Stimulated activated CD4-positive, alpha-beta T cell treated with anti-CD3 and anti-CD28 coated beads, Interleukin-1b, Interleukin-23, amount 100 ng/mL, for 4 hours (primary cell): ENCODE results near the gene KDM8.
"Not testable (repeated sequence)": the region's sequence is repeated elsewhere in the genome, so short reads cannot be mapped to it uniquely, and the experiment has no call there.

Experiments
- DNase-seq, 2 donors: peaks; one replicate each; pipeline ENCODE4 v3.0.0-alpha.2; 2020; ENCODE audit warnings: low read depth in 2 of 2

The KDM8 gene

DNA sequence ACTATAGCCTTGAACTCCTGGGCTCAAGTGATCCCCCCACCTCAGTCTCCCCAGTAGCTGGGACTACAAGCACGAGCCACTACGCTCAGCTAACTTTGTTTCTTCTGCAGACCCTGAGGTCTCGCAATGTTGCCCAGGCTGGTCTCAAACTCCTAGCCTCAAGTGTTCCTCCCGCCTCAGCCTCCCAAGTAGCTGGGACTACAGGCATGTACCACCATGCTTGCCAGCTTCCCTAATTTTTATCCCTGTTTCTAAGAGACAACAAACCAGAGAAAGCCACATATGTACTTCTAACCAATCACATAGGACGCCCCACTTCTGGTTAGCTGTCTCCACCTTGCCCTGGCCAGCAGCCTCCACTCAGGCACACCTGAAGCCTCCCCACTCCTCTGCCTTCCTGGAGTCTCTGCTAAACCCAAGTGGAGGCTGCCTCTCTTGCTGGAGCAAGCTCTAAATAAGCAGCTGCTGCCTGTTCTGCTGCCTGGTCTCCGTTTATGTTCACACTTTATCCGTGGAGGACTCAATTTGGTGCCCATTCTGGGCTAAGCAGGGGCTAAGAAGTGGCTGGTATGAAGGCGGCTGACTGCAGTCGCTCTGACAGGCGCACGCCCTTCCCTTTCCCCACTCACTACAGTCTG, 40.5 kb downstream of the KDM8 start:
- no peak for DNase-seq

GRCh38 chr16:27244363-27244755, 41.0 kb downstream of the KDM8 start:
- no peak for DNase-seq

DNA sequence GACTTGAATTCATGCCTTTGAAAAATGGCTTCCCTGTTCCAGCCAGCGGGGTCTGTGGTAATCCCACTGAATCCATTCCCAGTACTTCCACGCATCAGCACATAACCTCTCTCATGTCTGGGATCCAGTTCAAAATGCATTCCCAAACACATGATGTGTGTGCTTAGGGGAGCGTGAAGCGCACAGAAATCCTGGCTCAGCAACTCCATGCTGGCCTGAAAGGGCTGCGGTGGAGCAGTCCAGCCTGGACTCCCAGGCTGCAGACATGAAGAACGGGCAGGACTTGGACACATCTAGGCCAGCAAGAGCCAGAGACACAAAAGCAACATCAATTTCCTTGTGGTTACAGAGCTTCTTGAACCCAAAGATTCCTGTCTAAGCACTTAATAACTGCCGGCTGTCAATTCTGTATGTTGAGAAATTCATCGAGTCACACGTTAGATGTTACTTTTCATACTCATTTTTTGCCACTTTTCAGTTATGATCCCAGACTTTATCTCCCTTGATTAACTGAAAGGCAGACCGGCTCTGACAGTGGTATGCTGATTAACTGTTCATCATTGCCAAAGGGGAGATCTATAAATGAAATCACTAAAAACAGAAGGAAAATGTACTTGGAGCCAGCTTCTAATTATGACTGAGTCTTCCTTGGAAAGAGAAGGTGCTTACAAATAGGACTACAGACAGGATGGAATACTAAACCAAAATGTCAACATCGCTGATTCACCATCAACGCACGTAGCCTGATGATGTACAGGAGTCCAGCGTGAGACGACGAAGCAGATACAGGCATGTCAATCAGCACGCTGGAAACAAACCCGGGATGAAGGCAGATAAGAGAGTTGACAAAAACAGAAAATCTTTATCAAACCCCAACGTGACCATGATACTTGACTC, 42.2 kb downstream of the KDM8 start:
- DNase-seq, result no peak

GRCh38 chr16:27246439-27246838, 43.1 kb downstream of the KDM8 start:
- no peak for DNase-seq

DNA sequence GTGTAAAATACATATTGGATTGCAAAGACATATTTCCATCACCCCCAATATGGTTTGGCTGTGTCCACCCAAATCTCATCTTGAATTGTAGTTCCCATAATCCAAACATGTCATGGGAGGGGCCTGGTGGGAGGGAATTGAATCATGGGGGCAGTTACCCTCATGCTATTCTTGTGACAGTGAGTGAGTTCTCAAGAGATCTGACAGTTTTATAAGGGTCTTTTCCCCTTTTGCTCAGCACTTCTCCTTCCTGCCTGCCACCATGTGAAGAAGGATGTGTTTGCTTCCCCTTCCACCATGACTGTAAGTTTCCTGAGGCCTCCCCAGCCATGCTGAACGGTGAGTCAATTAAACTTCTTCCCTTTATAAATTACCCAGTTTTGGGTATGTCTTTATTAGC, 43.8 kb downstream of the KDM8 start:
- not testable (repeated sequence) for DNase-seq

DNA sequence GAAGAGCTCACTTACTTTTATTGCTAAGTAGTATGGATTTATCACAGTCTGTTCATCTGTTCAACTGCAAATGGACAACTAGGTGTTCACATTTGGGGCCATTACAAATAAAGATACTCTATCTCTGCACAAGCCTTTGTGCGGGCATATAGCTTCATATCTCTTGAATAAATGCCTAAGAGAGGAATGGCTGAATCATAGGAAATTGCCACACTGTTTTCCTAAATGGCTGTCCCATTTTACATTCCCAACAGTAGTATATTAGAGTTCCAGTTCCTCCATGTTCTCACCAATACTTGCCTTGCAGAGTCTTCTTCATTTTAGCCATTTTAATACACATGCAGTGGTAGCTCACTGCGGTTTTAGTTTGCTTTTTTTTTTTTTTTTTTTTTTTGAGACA, 44.7 kb downstream of the KDM8 start:
- no peak for DNase-seq

- not testable (repeated sequence) for DNase-seq
These were observed 45.6 kb downstream of the KDM8 start for GRCh38 chr16:27248886-27249285.

GRCh38 chr16:27251541-27252205, 48.3 kb downstream of the KDM8 start:
- no peak for DNase-seq

- no peak for DNase-seq
These were observed 48.9 kb downstream of the KDM8 start for GRCh38 chr16:27252206-27252585.

DNA sequence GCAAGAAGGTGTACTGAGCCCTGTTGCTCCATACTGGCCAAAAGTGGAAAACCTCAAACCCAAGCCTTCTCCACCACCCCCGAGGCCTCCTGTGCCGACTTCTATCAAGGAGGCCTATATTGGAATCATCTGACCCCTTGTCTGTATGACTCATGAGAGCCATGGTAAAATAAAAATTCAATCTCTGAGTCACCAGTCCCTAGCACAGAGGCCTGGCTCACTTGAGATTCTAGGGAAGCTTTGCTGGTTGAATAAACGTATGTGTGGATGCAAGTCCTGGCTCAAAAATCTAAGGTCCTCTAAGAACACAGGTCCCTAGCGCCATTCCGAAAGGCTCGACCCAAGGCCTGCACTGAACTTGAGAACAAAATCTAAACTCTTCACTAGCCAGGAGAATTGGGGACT, 50.2 kb downstream of the KDM8 start:
- no peak for DNase-seq

GRCh38 chr16:27254262-27254811, 51.0 kb downstream of the KDM8 start:
- DNase-seq, result no peak

DNA sequence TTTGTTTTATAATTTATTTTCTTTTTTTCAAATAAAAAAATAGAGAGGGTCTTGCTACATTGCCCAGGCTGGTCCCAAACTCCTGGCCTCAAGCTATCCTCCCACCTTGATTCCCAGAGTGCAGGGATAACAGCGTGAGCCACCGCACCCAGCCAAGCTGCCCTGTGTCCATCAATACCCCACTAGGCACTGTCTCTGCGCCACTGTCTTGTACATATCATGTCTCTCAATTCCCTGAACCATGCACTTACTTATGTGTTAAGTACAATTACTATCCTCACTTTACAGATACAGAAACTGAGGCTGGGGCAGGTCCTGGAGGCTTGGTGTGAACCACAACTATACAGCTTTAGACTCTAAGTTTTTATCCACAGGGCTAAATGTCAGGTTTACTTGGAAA, 53.5 kb downstream of the KDM8 start:
- DNase-seq, result no peak

- no peak for DNase-seq
These were observed 53.9 kb downstream of the KDM8 start for GRCh38 chr16:27257271-27257670.

DNA sequence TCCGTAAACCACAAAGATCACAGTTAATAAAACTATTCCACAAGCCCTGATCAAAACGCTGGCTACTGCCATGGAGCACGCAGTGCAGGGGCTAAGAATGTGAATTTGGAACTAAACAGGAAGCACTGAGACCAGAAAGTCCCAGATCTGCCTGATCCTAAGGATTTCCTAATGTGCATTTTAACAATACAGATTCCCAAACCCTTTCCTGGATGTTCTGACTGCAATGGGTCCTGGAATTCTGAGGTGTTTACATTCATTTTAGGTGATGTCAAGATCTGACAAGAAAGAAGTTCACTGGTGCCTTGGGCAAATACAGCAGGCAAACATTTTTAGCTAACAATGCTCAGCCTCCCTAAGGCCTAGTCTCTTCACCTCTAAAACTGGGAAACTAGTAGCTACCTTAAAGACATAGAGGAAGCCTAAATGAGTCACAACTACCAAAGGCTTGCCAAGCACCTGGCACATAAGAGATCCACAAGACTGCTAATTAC, 55.0 kb downstream of the KDM8 start:
- DNase-seq, result no peak

- no peak for DNase-seq
These were observed 56.4 kb downstream of the KDM8 start for GRCh38 chr16:27259710-27260109.

GRCh38 chr16:27262904-27263423, 59.6 kb downstream of the KDM8 start:
- not testable (repeated sequence) for DNase-seq

GRCh38 chr16:27264151-27264550, 60.8 kb downstream of the KDM8 start:
- no peak for DNase-seq

DNA sequence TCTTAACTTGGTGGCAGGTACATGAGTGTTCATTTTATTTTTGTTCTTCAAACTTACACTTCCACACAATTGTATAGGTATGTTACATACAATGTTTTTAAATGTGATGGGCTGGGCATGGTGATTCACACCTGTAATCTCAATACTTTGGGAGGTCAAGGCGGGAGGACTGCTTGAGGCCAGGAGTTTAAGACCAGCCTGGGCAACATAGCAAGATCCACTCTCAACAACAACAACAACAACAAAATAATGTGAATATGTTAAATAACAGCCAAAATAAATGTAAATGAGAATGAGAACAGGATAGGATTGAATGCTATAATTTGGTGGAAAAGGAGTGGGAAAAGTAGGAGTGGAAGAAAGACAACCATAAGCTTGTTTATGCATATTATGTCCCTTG, 62.7 kb downstream of the KDM8 start:
- no peak for DNase-seq

GRCh38 chr16:27267037-27267677, 63.8 kb downstream of the KDM8 start:
- no peak for DNase-seq

GRCh38 chr16:27268376-27269299, 65.3 kb downstream of the KDM8 start, which contains the start of gene NSMCE1:
TSS of gene NSMCE1 (minus strand) at chr16:27268772. CDS start at chr16:27257570, 11,202 bp downstream.
- DNase-seq, result peak; percentile 94 to 97
